ENCODE measurements around the gene VAC14.

VAC14 gene

DNA sequence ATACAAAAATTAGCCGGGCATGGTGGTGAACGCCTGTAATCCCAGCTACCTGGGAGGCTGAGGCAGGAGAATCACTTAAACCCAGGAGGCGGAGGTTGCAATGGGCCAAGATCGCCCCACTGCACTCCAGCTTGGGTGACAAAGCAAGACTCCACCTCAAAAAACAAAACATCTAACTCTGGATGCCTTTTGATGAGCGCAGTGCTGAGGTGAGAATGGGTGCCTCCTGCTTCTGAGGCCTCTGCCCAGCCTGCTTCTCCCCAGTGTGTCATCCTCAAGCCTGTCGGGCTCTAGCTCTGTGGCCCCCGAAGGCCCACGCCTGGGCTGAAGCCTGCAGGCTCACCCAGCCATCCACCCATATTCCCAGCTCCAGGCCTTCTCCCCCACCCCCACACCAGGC, 104.6 kb downstream of the VAC14 start:
- H3K4me3 ChIP-seq (ENCODE audit: low read depth, low read length): no peak overlapping the region
- in situ Hi-C loops (cut with HindIII; ENCODE audit: low sequenced_read_pairs): no loop called here

DNA sequence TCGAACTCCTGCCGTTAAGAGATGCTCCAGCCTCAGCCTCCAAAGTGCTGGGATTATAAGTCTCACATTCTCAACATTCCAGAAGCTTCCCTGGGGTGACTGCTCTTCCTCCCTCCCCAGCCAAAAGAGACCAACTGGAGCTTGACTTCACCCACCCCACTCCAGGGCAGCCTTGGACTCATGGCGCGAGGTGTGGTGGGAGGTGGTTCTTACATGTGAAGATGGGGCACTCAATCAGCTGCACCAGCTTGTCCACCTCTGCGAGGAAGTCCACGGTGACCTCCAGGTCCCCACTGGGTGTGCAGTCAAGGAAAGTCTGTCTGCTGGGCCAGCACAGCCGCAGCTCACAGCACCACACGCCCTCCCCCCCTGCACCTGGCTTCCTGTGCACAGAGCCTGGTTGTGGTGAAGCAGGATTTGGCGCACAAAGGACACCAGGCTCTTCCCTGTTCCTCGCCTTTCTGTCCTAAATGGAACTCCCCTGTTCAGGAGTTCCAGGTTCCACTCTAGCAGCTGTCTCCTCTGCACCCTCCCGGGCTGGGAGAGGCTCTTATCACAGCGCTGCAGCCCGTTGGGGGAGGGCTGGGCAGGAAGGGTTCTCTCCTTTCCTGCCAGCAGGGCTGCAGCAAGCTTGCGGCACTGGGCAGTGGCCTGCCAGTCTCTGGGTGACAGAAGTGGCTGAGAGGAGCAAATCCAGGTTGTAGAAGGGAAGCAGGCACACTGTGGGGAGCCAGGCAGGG, 105.5 kb downstream of the VAC14 start:
- TF ChIP-seq, protein P1, sequence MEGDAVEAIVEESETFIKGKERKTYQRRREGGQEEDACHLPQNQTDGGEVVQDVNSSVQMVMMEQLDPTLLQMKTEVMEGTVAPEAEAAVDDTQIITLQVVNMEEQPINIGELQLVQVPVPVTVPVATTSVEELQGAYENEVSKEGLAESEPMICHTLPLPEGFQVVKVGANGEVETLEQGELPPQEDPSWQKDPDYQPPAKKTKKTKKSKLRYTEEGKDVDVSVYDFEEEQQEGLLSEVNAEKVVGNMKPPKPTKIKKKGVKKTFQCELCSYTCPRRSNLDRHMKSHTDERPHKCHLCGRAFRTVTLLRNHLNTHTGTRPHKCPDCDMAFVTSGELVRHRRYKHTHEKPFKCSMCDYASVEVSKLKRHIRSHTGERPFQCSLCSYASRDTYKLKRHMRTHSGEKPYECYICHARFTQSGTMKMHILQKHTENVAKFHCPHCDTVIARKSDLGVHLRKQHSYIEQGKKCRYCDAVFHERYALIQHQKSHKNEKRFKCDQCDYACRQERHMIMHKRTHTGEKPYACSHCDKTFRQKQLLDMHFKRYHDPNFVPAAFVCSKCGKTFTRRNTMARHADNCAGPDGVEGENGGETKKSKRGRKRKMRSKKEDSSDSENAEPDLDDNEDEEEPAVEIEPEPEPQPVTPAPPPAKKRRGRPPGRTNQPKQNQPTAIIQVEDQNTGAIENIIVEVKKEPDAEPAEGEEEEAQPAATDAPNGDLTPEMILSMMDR (IDR thresholded peaks at IDR 0.05; ENCODE audit: low read depth, low read length): no peak
- in situ Hi-C loops (cut with HindIII; ENCODE audit: low sequenced_read_pairs): no loop called here
- no peak for DNase-seq (ENCODE audit: low read depth, low spot score)
- no peak overlapping the region for H3K4me3 ChIP-seq (ENCODE audit: low read depth, low read length)

More for the DNA sequence above, 104.6 kb downstream of the VAC14 start:
- no peak for DNase-seq (ENCODE audit: low read depth, low spot score)
- TF ChIP-seq, protein P1 (IDR thresholded peaks at IDR 0.05; ENCODE audit: low read depth, low read length): no peak

DNA sequence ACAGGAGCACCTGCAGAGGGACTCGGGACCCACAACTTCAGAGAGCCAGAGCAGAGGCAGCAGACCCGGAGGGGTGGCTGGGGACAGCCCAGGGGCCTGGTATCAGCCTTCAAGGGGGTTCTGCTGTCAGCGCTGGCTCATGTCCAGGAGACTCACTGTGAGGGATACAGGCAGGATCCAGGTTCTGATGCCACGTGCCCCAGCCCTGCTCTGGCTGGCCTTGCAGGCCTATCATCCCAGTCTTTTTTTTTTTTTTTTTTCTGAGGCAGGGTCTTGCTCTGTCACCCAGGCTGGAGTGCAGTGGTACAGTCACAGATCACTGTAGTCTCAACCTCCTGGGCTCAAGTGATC, 106.1 kb downstream of the VAC14 start:
- no peak overlapping the region for H3K4me3 ChIP-seq (ENCODE audit: low read depth, low read length)
- TF ChIP-seq, protein P1 (IDR thresholded peaks at IDR 0.05; ENCODE audit: low read depth, low read length): no peak
- in situ Hi-C loops (cut with HindIII; ENCODE audit: low sequenced_read_pairs): no loop called here
- no peak for DNase-seq (ENCODE audit: low read depth, low spot score)

DNA sequence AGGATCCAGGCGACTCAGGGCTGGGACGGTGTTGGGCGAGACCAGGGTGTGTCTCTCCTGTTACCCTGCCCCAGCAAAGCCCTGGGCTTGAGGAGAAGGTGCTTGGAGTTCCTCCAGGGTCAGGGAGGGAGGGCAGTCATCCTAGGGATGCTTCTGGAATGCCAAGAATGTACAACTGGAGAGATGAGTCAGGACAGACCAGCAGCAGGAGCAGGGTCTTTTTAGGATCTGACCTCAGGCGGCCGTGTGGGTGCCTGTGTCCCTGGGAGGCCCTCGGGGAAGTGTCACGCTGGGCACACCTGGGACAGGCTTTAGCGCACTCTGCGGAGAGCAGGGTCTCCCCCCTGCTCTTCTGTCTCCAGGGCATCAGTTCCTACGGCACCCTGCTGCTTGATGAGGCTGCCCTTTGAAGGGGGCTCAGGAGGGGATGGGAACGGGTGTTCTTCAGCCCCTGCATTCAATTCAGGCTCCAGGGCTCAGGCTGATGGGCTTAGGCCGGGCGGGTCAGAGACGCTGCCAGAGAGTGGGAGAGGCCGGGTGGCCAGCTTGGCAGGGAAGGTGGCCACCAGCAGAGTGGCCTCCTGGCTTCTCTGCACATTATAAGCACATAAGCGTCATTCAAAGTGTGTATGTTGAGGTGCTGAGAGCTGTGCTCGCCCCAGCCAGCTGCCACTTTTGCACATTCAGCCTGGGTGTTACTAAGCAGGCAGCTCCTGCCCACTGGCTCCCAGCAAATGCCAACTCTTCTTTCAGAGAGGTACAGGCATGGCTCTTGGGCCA, 106.7 kb downstream of the VAC14 start:
- no peak overlapping the region for H3K4me3 ChIP-seq (ENCODE audit: low read depth, low read length)
- TF ChIP-seq, protein P1 (IDR thresholded peaks at IDR 0.05; ENCODE audit: low read depth, low read length): no peak
- peak; percentile 65 for DNase-seq (ENCODE audit: low read depth, low spot score)
- in situ Hi-C loops (cut with HindIII; ENCODE audit: low sequenced_read_pairs): no loop called here

DNA sequence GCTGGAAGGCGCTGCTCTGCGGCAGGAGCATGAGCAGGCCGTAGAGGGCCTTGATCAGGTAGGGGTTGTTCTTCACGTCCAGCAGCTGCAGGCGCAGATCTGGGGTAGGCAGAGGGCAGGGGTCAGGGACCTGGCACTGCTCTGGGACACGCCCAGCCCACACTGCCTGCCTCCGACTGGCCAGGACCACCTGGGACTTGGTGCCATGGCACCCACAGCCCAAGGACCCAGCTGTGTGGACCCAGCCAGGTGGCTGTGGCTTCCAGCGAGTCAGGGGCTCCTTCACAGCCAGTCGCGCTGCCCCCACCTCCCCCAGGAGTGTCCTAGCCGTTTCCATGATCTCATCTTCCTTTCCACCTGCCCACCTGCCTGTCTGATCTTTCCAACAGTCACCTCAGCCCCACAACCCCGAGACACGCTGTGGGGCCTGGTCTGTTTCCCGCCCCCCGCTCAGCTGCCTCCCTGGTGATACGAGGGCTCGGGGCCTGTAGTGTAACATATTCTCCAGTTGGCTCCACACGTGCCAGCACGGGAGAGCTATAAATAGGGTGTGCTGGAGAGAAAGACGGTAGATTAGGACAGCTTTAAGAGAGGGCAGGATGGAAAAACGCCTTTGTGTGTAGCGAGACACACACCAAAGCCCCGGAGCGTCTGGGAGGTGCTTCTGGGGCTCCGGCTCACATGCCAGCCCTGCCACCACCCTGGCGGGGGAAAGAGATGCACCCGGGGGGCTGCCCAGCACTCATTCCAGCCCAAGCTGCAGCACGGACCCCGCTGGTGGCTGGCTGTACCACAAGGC, 107.9 kb downstream of the VAC14 start:
- TF ChIP-seq, protein P1 (IDR thresholded peaks at IDR 0.05; ENCODE audit: low read depth, low read length): no peak
- no peak for DNase-seq (ENCODE audit: low read depth, low spot score)
- no peak overlapping the region for H3K4me3 ChIP-seq (ENCODE audit: low read depth, low read length)
- in situ Hi-C loops (cut with HindIII; ENCODE audit: low sequenced_read_pairs): no loop called here

DNA sequence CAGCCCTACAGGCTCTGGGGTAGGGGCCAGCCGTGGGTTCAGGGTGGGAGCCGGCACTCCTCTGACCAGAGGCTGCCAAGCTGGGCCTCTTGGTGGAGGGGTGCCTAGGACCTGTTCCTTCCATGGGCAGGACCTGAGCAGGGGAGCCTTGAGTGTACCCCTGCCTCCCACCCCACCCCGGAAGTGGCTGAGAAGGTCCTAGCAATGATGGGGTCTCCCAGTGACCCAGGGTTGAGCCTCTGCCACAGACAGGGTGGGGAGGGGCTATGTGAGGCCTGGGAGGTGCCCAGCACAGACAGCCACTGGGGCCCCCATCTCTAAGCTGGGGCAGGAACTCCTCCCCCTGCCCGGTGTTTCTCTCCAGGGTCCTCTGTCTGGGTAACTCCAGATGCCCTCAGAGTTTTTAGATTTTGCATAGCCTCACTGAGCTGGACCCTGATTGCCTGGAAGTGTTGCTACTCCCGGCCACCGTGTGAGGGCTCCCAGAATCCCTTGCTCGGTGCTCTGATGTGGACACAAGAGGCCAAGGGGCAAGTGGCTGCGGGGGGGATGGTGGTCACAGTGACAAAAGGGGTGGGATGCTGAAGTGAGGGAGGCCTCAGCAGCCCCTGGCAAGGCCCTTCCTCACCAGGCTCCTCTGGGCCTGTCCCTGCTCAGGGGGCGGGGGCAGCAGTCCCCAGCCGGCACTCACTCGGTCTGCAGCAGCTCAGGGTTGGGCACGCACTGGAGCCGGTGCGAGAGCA, 108.7 kb downstream of the VAC14 start:
- H3K4me3 ChIP-seq (ENCODE audit: low read depth, low read length): no peak overlapping the region
- in situ Hi-C loops (cut with HindIII; ENCODE audit: low sequenced_read_pairs): no loop called here
- TF ChIP-seq, protein P1 (IDR thresholded peaks at IDR 0.05; ENCODE audit: low read depth, low read length): no peak
- DNase-seq (ENCODE audit: low read depth, low spot score): no peak

All from astrocyte of the spinal cord (primary cell).